K562 (cell line): Measurements from ENCODE around the gene CSNK1G1.

Experiments
- CREB3 ChIP-seq: fragments of 450-650 bp; conservative IDR thresholded peaks from 2 replicates; pipeline ENCODE4 v1.6.1; 2016; ENCODE audit warnings: missing genetic modification characterization, low read depth, mild to moderate bottlenecking, missing compliant biosample characterization, moderate library complexity
- CTCF ChIP-seq, 3 experiments: IDR thresholded peaks in 2 of 3; conservative IDR thresholded peaks in 1 of 3; 2 replicates each; pipeline ENCODE4 v1.5.1; 2011 to 2012; ENCODE audit warnings: low read length in 3 of 3, mild to moderate bottlenecking in 3 of 3, control low read depth in 2 of 3, improper control_type of control experiment in 1 of 3, inconsistent platforms in 1 of 3, low read depth in 1 of 3, mixed read lengths in 1 of 3, moderate library complexity in 1 of 3; ENCODE audit not compliant: insufficient read depth in 2 of 3
- ELK1 ChIP-seq: sonication (generic); formaldehyde crosslinking; IDR thresholded peaks from 2 replicates; pipeline ENCODE4 v1.8.1; 2022; ENCODE audit warnings: missing genetic modification reagents
- IRF1 ChIP-seq: sonication (generic); formaldehyde crosslinking; IDR thresholded peaks from 2 replicates; pipeline ENCODE4 v1.8.0; 2022; ENCODE audit warnings: missing genetic modification reagents, mild to moderate bottlenecking, borderline replicate concordance
- NCOA1 ChIP-seq: fragments of 450-650 bp; IDR thresholded peaks from 2 replicates; pipeline ENCODE4 v1.6.1; 2016; ENCODE audit warnings: low read depth
- POLR2A ChIP-seq: fragments of 450-650 bp; conservative IDR thresholded peaks from 2 replicates; pipeline ENCODE4 v1.6.1; 2016
- USF1 ChIP-seq: sonication (generic); formaldehyde crosslinking; IDR thresholded peaks from 2 replicates; pipeline ENCODE4 v1.9.0; 2022; ENCODE audit warnings: mild to moderate bottlenecking, missing genetic modification reagents
- ZNF274 ChIP-seq: IDR thresholded peaks from 2 replicates; pipeline ENCODE4 v1.6.1; 2011; ENCODE audit warnings: low read depth, mild to moderate bottlenecking, low read length, moderate library complexity, borderline replicate concordance
- ZNF280B ChIP-seq: fragments of 250-450 bp; sonication (Bioruptor Pico); IDR thresholded peaks from 2 replicates; pipeline ENCODE4 v1.5.1; 2021; ENCODE audit warnings: mild to moderate bottlenecking
- ZNF431 ChIP-seq: sonication (generic); formaldehyde crosslinking; IDR thresholded peaks from 2 replicates; pipeline ENCODE4 v1.8.0; 2022; ENCODE audit warnings: mild to moderate bottlenecking, missing genetic modification reagents

- TF ChIP-seq ZNF280B (CRISPR knock-in tag), result no peak
- no peak for TF ChIP-seq NCOA1
- TF ChIP-seq POLR2A, result no peak
- no peak for TF ChIP-seq IRF1 (CRISPR knock-in tag)
- no peak for TF ChIP-seq ZNF431
- no peak for TF ChIP-seq CTCF (IDR thresholded peaks at IDR 0.05 in 2 of 3, conservative IDR thresholded peaks at IDR 0.05 in 1 of 3; ENCODE audit: insufficient read depth in 2 of 3, low read depth in 1 of 3, low read length in 3 of 3)
- no peak for TF ChIP-seq ELK1 (CRISPR knock-in tag)
- TF ChIP-seq USF1 (CRISPR knock-in tag), result no peak
- TF ChIP-seq CREB3 (tag), result no peak
- TF ChIP-seq ZNF274, result no peak
These were observed 17.4 kb upstream of the CSNK1G1 start for GRCh38 chr15:64373360-64373759.
